Progenitor cell of endocrine pancreas (in vitro differentiated cells): ENCODE data around the gene CGRRF1. TPM values are rescaled to one million over a fixed set of nuclear protein-coding genes. Genes with fewer than 3 reads are reported as not detected.
A peak's percentile ranks its signal among the peaks of the same experiment; 100 is the strongest.

Experiments used
- DNase-seq: peaks from one replicate; pipeline ENCODE4 v3.0.0; 2021; ENCODE audit warnings: low spot score; ENCODE audit not compliant: unreplicated experiment
- H3K27ac Mint-ChIP-seq: 2 replicates; pipeline ENCODE4 v1.8.0; 2021; ENCODE audit warnings: mild to moderate bottlenecking, moderate library complexity, mixed read lengths
- H3K27me3 Mint-ChIP-seq: 2 replicates; pipeline ENCODE4 v1.8.0; 2021; ENCODE audit warnings: mixed read lengths
- H3K36me3 Mint-ChIP-seq: 2 replicates; pipeline ENCODE4 v1.8.0; 2022; ENCODE audit warnings: mixed read lengths; ENCODE audit not compliant: insufficient read depth
- H3K4me1 Mint-ChIP-seq: 2 replicates; pipeline ENCODE4 v1.8.0; 2021; ENCODE audit warnings: low read depth, mixed read lengths
- H3K4me3 Mint-ChIP-seq: 2 replicates; pipeline ENCODE4 v1.8.0; 2021; ENCODE audit warnings: low read depth, mild to moderate bottlenecking, moderate library complexity, mixed read lengths
- H3K9me3 Mint-ChIP-seq: 2 replicates; pipeline ENCODE4 v1.8.0; 2021; ENCODE audit warnings: low read depth, mixed read lengths
- CTCF ChIP-seq: fragments of 200-600 bp; sonication (generic); IDR thresholded peaks from one replicate; pipeline ENCODE4 v1.5.0; 2021; ENCODE audit warnings: antibody characterized with exemption, mild to moderate bottlenecking; ENCODE audit not compliant: unreplicated experiment
- total RNA-seq: library from RNA; stranded (reverse); gene quantifications from 2 replicates; pipeline ENCODE4 v1.2.1, GENCODE V29; 2021

Gene CGRRF1
- total RNA-seq, 1 donor from 2014 or later = 19.3 TPM

DNA sequence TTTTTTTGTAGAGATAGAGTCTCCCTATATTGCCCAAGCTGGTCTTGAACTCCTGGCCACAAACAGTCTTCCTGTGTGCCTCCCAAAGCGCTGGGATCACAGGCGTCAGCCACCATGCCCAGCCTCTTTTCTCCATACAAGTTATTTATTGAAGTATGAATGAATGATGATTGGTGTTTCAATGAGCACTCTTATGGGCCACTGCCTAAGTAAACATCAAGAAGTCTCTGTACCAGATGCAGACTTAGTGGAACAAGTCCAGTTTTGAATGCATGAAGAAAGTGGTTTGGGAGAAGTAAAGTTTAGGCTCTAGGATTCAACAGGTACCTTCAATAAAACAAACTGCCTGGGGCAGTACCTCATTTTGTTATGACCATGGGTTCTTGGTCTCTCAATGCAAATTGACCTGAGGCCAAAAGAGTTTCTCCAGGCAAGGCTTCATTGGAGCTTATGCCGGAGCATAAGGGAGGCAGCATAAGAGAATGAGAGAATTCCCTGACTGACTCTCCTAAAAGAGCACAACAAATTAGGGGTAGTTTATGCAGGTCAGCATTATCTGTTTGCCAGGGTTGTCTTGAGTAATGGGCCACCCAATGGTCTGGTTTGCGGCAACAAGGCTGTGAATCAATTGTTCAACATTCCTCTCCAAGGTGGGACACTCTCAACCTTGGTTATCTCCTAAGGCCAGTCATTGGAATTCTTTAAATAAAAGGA is 19.8 kb upstream of the CGRRF1 start:
- Mint-ChIP-seq H3K27me3 (no peaks in the 10 kb centered on the region), H3K36me3 (peaks cover 9% of the 10 kb centered on the region), H3K4me3 (peak overlapping the region; percentile 86), H3K27ac (peak overlapping the region; percentile 89), H3K9me3 (no peaks in the 10 kb centered on the region), H3K4me1 (peaks cover 22% of the 10 kb centered on the region)
- DNase-seq = no peak
- no peak for TF ChIP-seq CTCF

GRCh38 chr14:54490445-54491175 is 19.1 kb upstream of the CGRRF1 start:
- H3K9me3 Mint-ChIP-seq = no peaks in the 10 kb centered on the region
- H3K4me3 Mint-ChIP-seq = no peak overlapping the region
- DNase-seq = no peak
- peaks cover 6% of the 10 kb centered on the region for H3K36me3 Mint-ChIP-seq
- H3K27me3 Mint-ChIP-seq = no peaks in the 10 kb centered on the region
- no peak for TF ChIP-seq CTCF
- H3K27ac Mint-ChIP-seq = no peak overlapping the region
- peaks cover 19% of the 10 kb centered on the region for H3K4me1 Mint-ChIP-seq

- Mint-ChIP-seq H3K27me3 (no peaks in the 10 kb centered on the region), H3K9me3 (no peaks in the 10 kb centered on the region), H3K4me3 (no peak overlapping the region), H3K27ac (no peak overlapping the region), H3K36me3 (no peaks in the 10 kb centered on the region), H3K4me1 (peaks cover 18% of the 10 kb centered on the region)
- no peak for DNase-seq
- no peak for TF ChIP-seq CTCF
These were observed 16.4 kb upstream of the CGRRF1 start for GRCh38 chr14:54493293-54493692.

- Mint-ChIP-seq H3K4me3 (no peak overlapping the region), H3K27ac (peak overlapping the region; percentile 2), H3K36me3 (no peaks in the 10 kb centered on the region), H3K27me3 (no peaks in the 10 kb centered on the region), H3K4me1 (peaks cover 14% of the 10 kb centered on the region), H3K9me3 (no peaks in the 10 kb centered on the region)
- no peak for TF ChIP-seq CTCF
- no peak for DNase-seq
These were observed 12.5 kb upstream of the CGRRF1 start for GRCh38 chr14:54497224-54497623.

DNA sequence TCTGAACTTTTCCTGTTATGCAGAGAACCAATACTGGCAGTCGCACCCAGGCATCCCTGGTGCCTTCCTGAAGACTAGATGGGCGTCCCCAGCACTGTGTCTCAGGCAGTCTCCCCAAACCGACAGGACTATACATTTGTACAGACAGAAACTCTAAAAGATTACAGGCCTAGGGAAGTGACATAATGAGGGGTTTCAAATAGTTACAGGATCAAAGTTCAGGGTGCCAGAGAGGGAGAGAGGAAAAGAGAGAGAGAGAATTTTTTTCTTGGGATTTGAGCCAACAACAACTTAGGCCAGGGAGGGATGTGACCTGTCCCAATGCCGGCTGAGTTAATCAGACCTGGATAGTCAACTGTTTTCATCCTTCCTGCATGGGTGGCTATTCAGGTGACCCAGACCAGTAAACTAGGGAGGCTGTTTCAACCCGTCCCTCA is 11.6 kb upstream of the CGRRF1 start:
- Mint-ChIP-seq H3K27me3 (no peaks in the 10 kb centered on the region), H3K36me3 (no peaks in the 10 kb centered on the region)
- TF ChIP-seq CTCF = no peak

More for the DNA sequence above, 11.6 kb upstream of the CGRRF1 start:
- H3K4me3 Mint-ChIP-seq = no peak overlapping the region
- DNase-seq = no peak
- H3K4me1 Mint-ChIP-seq = peaks cover 12% of the 10 kb centered on the region
- H3K27ac Mint-ChIP-seq = no peak overlapping the region
- no peaks in the 10 kb centered on the region for H3K9me3 Mint-ChIP-seq
